MM.1S (cell line): ENCODE measurements around the gene TMEM63B.

ENCODE experiments used
- EZH2 ChIP-seq: fragments of 300-600 bp; sonication (generic); optimal IDR thresholded peaks from 2 replicates; pipeline ENCODE3; 2017; ENCODE audit warnings: low read depth, mild to moderate bottlenecking, antibody characterized with exemption, low read length, mixed read lengths
- EZH2phosphoT487 ChIP-seq: fragments of 300-600 bp; sonication (generic); IDR thresholded peaks from 2 replicates; pipeline ENCODE4 v1.6.1; 2018; ENCODE audit warnings: antibody characterized with exemption, low read length
- TF ChIP-seq, protein P1 (sequence below): fragments of 300-600 bp; sonication (generic); IDR thresholded peaks from 2 replicates; pipeline ENCODE4 v1.5.1; 2016; ENCODE audit warnings: antibody characterized with exemption, low read length, mixed read lengths

DNA sequence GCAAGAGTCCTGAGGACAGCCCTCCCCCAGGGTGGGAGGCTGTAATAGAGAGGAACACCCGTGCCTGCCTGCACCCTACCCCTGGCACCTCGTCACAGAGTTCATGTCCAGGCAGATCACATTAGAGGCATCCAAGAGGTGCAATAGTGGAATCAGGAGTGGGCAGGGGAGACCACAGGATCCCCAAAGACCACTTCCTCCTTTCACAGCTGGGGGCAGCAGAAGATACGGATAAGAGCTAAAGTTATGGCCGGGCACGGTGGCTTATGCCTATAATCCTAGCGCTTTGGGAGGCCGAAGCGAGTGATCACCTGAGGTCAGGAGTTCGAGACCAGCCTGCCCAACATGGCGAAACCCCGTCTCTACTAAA lies 29.8 kb downstream of the TMEM63B start:
- TF ChIP-seq EZH2phosphoT487 (no peak), EZH2 (no peak)
- TF ChIP-seq, protein P1, sequence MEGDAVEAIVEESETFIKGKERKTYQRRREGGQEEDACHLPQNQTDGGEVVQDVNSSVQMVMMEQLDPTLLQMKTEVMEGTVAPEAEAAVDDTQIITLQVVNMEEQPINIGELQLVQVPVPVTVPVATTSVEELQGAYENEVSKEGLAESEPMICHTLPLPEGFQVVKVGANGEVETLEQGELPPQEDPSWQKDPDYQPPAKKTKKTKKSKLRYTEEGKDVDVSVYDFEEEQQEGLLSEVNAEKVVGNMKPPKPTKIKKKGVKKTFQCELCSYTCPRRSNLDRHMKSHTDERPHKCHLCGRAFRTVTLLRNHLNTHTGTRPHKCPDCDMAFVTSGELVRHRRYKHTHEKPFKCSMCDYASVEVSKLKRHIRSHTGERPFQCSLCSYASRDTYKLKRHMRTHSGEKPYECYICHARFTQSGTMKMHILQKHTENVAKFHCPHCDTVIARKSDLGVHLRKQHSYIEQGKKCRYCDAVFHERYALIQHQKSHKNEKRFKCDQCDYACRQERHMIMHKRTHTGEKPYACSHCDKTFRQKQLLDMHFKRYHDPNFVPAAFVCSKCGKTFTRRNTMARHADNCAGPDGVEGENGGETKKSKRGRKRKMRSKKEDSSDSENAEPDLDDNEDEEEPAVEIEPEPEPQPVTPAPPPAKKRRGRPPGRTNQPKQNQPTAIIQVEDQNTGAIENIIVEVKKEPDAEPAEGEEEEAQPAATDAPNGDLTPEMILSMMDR, result no peak
